Fibroblast of the conjunctiva (primary cell): ENCODE data around the gene TECTB.

Source experiments
- DNase-seq: peaks from one replicate; pipeline ENCODE4 v3.0.0-alpha.2; 2010; ENCODE audit warnings: low read depth

TECTB gene

GRCh38 chr10:112311481-112311880, 28.3 kb downstream of the TECTB start:
- no peak for DNase-seq

GRCh38 chr10:112313234-112313633, 30.0 kb downstream of the TECTB start:
- no peak for DNase-seq

GRCh38 chr10:112313911-112314310, 30.7 kb downstream of the TECTB start:
- no peak for DNase-seq

GRCh38 chr10:112314822-112315474, 31.7 kb downstream of the TECTB start:
- DNase-seq, result peak; percentile 61

- no peak for DNase-seq
These were observed 44.5 kb downstream of the TECTB start for GRCh38 chr10:112327678-112328077.

- no peak for DNase-seq
These were observed 47.0 kb downstream of the TECTB start for GRCh38 chr10:112330162-112330561.

- DNase-seq, result no peak
These were observed 47.5 kb downstream of the TECTB start for GRCh38 chr10:112330607-112331160.

- no peak for DNase-seq
These were observed 48.8 kb downstream of the TECTB start for GRCh38 chr10:112332022-112332421.

GRCh38 chr10:112332509-112333228, 49.5 kb downstream of the TECTB start:
- no peak for DNase-seq

- DNase-seq, result no peak
These were observed 50.3 kb downstream of the TECTB start for GRCh38 chr10:112333452-112333851.

GRCh38 chr10:112335111-112335867, 52.1 kb downstream of the TECTB start:
- no peak for DNase-seq

- DNase-seq, result no peak
These were observed 52.7 kb downstream of the TECTB start for GRCh38 chr10:112335868-112336265.

- DNase-seq, result no peak
These were observed 53.5 kb downstream of the TECTB start for GRCh38 chr10:112336556-112337201.

GRCh38 chr10:112338957-112339356, 55.8 kb downstream of the TECTB start:
- DNase-seq, result no peak

GRCh38 chr10:112340601-112341000, 57.4 kb downstream of the TECTB start:
- DNase-seq, result no peak

GRCh38 chr10:112343056-112343806, 60.0 kb downstream of the TECTB start:
- DNase-seq, result no peak

GRCh38 chr10:112344261-112344660, 61.1 kb downstream of the TECTB start:
- DNase-seq, result no peak

GRCh38 chr10:112345202-112345601, 62.0 kb downstream of the TECTB start:
- no peak for DNase-seq

- no peak for DNase-seq
These were observed 62.5 kb downstream of the TECTB start for GRCh38 chr10:112345743-112346142.

GRCh38 chr10:112346774-112347173, 63.6 kb downstream of the TECTB start:
- DNase-seq, result no peak
